WTC11 (cell line): ENCODE data around the gene PEX11B.

Experiments
- ARID4B ChIP-seq: sonication (generic); formaldehyde crosslinking; IDR thresholded peaks from 2 replicates; pipeline ENCODE4 v1.8.0; 2023; ENCODE audit warnings: missing genetic modification reagents, mild to moderate bottlenecking, borderline replicate concordance
- CTCF ChIP-seq: fragments of 200-600 bp; IDR thresholded peaks from 2 replicates; pipeline ENCODE4 v1.8.0; 2022; ENCODE audit warnings: antibody characterized with exemption
- ELF4 ChIP-seq: sonication (generic); formaldehyde crosslinking; IDR thresholded peaks from 2 replicates; pipeline ENCODE4 v1.8.1; 2022; ENCODE audit warnings: low read depth, mild to moderate bottlenecking, moderate library complexity, missing genetic modification reagents
- MAX ChIP-seq: sonication (generic); formaldehyde crosslinking; IDR thresholded peaks from 2 replicates; pipeline ENCODE4 v1.8.0; 2022; ENCODE audit warnings: mild to moderate bottlenecking, missing genetic modification reagents
- ZBTB21 ChIP-seq: sonication (generic); formaldehyde crosslinking; IDR thresholded peaks from 2 replicates; pipeline ENCODE4 v1.8.1; 2023; ENCODE audit warnings: mild to moderate bottlenecking, missing genetic modification reagents, borderline replicate concordance

- TF ChIP-seq ZBTB21 (CRISPR knock-in tag) (no peak), ELF4 (CRISPR knock-in tag) (no peak), CTCF (no peak), MAX (CRISPR knock-in tag) (no peak), ARID4B (CRISPR knock-in tag) (no peak)
Observed at GRCh38 chr1:145906954-145907753, 11.4 kb downstream of the PEX11B start.
